Adrenal gland (tissue), 5 donors: ENCODE measurements around the gene PSENEN.

ENCODE experiments used
- CTCF ChIP-seq, 6 experiments: fragments of 450-650 bp in 4 of 6; fragments of 200-600 bp in 2 of 6; sonication (generic) in 1 of 6; IDR thresholded peaks; 1 replicate in 5 of 6; 2 replicates in 1 of 6; pipeline versions ENCODE4 v1.5.1 to v1.8.0; 2016 to 2021; ENCODE audit warnings: antibody characterized with exemption in 6 of 6, mild to moderate bottlenecking in 2 of 6, moderate library complexity in 1 of 6
- POLR2A ChIP-seq, 2 donors: fragments of 450-650 bp; IDR thresholded peaks; one replicate each; pipeline ENCODE4 v1.6.1; 2017; ENCODE audit warnings: antibody characterized with exemption in 2 of 2, mild to moderate bottlenecking in 2 of 2, moderate library complexity in 1 of 2
- donor health status: DM: no; HTN: no; CAD: no.

GRCh38 chr19:35790981-35791813 lies 45.7 kb downstream of the PSENEN start:
- no peak for TF ChIP-seq CTCF (IDR thresholded peaks at IDR 0.05)
- TF ChIP-seq POLR2A (IDR thresholded peaks at IDR 0.05): no peak
